MG63 (cell line): Measurements from ENCODE around the gene SRGAP3. TPM values are rescaled to one million over a fixed set of nuclear protein-coding genes. Genes with fewer than 3 reads are reported as not detected.
A peak's percentile ranks its signal among the peaks of the same experiment; 100 is the strongest.
"Not testable (repeated sequence)": the region's sequence is repeated elsewhere in the genome, so short reads cannot be mapped to it uniquely, and the experiment has no call there.

Experiments
- DNase-seq: peaks from one replicate; pipeline ENCODE4 v3.0.0-alpha.2; 2020
- H3K27me3 ChIP-seq: fragments of 250-450 bp; sonication (Bioruptor Pico); 2 replicates; pipeline ENCODE4 v1.5.1; 2020; ENCODE audit warnings: mild to moderate bottlenecking, moderate library complexity
- H3K36me3 ChIP-seq: fragments of 250-450 bp; sonication (Bioruptor Pico); 2 replicates; pipeline ENCODE4 v1.5.1; 2020; ENCODE audit warnings: mild to moderate bottlenecking, moderate library complexity
- H3K4me3 ChIP-seq: fragments of 250-450 bp; sonication (Bioruptor Pico); 2 replicates; pipeline ENCODE4 v1.5.1; 2020; ENCODE audit warnings: mild to moderate bottlenecking, moderate library complexity
- H3K9me3 ChIP-seq: fragments of 250-450 bp; sonication (Bioruptor Pico); 2 replicates; pipeline ENCODE4 v1.5.1; 2020; ENCODE audit warnings: mild to moderate bottlenecking, moderate library complexity
- total RNA-seq: library from RNA; depleted of rRNA; stranded (reverse); fragments of >200 nt; shearing (Covaris generic); gene quantifications from 2 replicates; pipeline ENCODE4 v1.2.3, GENCODE V29; 2014; ENCODE audit warnings: low replicate concordance

The SRGAP3 gene
- total RNA-seq, 1 experiment from 2014 or later, result 0.07 TPM

DNA sequence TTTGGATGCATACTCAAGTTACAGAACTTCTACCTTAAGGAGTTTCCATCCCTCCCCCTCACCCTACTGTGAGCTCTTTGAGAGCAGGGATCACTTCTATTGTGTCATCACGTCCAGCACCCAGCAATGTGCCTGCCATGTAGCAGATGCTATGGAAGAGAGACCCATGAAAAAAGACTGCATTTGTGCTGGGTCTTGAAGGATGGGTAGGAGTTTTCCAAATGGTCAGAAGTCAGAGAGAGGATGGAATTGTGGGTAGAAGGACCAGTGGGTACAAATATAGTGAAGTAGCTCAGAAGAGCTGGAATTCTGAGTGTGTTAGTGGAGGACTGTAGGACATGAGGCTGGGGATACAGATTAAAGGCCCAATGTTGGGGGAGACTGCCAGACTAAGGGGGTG, 141.7 kb downstream of the SRGAP3 start:
- DNase-seq, result no peak
- Histone ChIP-seq H3K36me3 (no peaks in the 10 kb centered on the region), H3K9me3 (no peaks in the 10 kb centered on the region), H3K27me3 (no peaks in the 10 kb centered on the region), H3K4me3 (no peak overlapping the region)

- DNase-seq, result no peak
- no peaks in the 10 kb centered on the region for H3K9me3 ChIP-seq
- H3K27me3 ChIP-seq, result no peaks in the 10 kb centered on the region
- H3K36me3 ChIP-seq, result no peaks in the 10 kb centered on the region
- no peak overlapping the region for H3K4me3 ChIP-seq
Measured at GRCh38 chr3:9105421-9105820, 144.0 kb downstream of the SRGAP3 start.

- no peak for DNase-seq
- H3K27me3 ChIP-seq, result no peaks in the 10 kb centered on the region
- no peak overlapping the region for H3K4me3 ChIP-seq
- H3K9me3 ChIP-seq, result no peaks in the 10 kb centered on the region
- no peaks in the 10 kb centered on the region for H3K36me3 ChIP-seq
Measured at GRCh38 chr3:9104121-9104520, 145.3 kb downstream of the SRGAP3 start.

DNA sequence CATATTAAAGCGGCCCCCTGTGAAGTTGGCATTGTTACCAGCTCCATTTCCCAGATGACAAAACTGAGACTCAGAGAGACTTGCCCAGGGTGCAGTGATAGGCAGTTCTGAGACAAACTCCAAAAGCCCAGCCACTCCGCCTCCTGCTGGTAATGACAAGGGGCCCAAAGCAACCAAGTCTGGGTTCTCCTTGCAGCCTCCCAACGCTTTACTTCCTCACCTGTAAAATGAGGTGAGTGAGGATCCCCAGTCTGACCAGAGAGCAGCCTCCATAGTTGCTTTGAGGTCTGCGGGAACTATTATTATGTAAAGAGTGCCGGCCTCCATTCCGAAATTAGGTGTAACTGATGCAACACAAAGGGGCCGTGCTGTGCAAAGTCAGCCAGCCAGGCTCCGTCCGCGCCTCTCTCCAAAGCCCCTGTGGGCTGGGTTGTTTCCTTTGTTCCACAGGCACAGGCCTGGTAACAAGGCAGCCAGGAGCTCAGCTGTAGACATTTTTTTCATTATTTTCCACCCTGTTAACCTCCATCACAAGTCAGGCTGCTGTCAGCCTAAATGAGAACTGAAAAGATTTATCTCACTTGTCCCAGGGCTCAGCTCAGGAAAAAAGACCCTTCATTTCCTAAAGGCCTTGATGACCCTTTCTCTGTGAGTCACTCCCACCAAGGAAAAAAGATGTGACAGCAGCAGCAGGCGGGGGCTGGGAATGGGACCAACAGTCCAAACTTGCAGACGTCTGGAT, 147.0 kb downstream of the SRGAP3 start:
- no peaks in the 10 kb centered on the region for H3K36me3 ChIP-seq
- no peaks in the 10 kb centered on the region for H3K27me3 ChIP-seq
- no peaks in the 10 kb centered on the region for H3K9me3 ChIP-seq
- H3K4me3 ChIP-seq, result no peak overlapping the region
- DNase-seq, result no peak

GRCh38 chr3:9101286-9101685, 148.2 kb downstream of the SRGAP3 start:
- Histone ChIP-seq H3K27me3 (no peaks in the 10 kb centered on the region), H3K9me3 (no peaks in the 10 kb centered on the region), H3K4me3 (no peak overlapping the region), H3K36me3 (no peaks in the 10 kb centered on the region)
- no peak for DNase-seq

GRCh38 chr3:9100513-9100894, 148.9 kb downstream of the SRGAP3 start:
- no peaks in the 10 kb centered on the region for H3K36me3 ChIP-seq
- no peak for DNase-seq
- no peaks in the 10 kb centered on the region for H3K27me3 ChIP-seq
- no peaks in the 10 kb centered on the region for H3K9me3 ChIP-seq
- H3K4me3 ChIP-seq, result no peak overlapping the region

DNA sequence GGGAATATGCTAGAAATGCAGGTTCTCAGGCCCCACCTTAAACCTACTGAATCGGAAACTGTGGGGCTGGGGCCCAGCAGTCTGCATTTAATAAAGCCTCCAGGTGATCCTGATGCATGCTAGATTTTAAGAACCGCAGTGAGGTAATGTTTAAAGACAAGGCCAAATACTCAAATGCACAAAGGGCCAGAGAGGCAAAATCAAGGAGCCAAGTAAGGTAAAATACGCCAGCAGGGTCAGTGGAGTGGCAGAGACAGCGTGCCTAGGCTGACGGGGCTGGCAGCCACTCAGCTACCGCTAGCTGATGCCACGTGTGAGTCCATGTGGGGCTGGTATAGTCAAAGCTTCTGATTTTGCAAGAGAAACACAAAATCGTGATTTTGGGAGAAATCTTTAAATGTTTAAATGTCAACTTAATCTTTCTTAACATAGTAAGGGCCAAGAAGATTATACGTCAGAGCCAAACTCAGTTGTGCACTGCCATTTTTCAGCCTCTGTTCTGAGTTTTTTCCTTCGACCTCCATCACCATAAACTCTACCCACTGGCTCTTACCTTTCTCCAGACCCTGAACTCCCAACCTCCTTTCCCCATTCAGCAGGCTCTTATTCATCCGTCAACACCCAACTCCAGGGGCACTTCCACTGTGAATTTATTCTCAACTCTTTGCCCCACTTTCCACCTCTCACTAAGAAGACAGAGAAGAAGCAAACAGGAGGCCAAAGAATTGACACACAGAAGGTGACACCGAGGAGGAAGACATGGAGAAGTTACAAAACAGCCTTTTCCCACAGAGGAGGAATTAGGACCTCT, 149.5 kb downstream of the SRGAP3 start:
- Histone ChIP-seq H3K27me3 (no peaks in the 10 kb centered on the region), H3K36me3 (no peaks in the 10 kb centered on the region), H3K9me3 (no peaks in the 10 kb centered on the region), H3K4me3 (no peak overlapping the region)
- no peak for DNase-seq

GRCh38 chr3:9098716-9099675, 150.4 kb downstream of the SRGAP3 start:
- Histone ChIP-seq H3K9me3 (no peaks in the 10 kb centered on the region), H3K36me3 (no peaks in the 10 kb centered on the region), H3K27me3 (no peaks in the 10 kb centered on the region), H3K4me3 (no peak overlapping the region)
- peak; percentile 50 for DNase-seq

DNA sequence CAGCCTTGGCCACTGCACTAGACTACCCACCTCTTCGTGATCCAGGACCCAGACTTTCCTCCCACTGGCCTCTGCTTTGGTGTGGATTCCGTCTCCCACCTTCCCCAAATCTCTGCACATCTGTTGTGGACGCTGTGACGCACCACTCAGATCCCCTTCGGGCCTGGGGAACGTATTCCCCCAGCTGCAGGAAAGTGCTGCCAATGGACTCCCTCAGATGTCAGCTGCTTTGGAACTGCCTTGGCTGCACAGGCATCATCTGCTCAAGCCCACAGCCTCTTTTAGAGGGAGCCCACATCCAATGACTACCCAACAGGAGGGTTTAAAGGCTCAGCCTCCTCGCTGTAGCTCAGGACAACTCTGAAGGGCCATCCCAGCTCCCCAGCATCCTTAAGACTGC, 152.0 kb downstream of the SRGAP3 start:
- no peak for DNase-seq
- Histone ChIP-seq H3K27me3 (no peaks in the 10 kb centered on the region), H3K36me3 (no peaks in the 10 kb centered on the region), H3K9me3 (no peaks in the 10 kb centered on the region), H3K4me3 (no peak overlapping the region)

DNA sequence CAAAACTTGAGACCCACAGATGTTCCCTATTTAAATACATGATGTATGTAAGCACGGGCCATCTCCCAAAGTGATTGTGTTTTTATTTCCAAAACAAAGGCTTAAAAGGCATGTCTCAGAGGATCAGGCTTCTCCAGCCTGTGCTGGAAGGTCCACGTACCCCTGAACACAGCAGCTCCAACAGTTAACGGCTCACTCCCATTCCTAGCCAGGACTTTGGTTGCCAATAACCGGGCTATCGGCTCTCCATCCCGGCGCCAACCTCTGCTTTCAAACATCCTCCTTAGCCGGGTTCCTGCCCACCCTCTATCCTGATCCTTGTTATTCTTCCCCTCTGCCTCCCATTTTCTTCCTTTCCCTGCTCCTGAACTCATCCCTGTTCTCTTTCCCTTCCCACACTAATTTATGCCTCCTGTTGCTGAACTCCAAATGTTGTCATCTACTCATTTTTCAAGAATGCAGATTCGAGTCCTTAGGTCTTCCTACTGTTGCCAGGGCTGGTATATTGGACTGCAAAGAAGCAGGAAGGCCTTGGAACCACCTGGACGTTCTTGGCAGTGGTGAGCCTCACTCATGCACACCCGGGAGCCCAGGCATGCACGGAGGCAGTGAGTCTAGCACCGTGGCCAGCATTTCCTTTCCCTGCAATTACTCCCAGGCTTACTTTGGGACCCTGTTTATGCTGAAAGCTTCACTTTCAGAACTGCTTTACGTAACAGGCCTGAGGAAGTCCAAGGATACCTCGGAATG, 157.8 kb downstream of the SRGAP3 start:
- H3K36me3 ChIP-seq, result no peaks in the 10 kb centered on the region
- no peaks in the 10 kb centered on the region for H3K9me3 ChIP-seq
- no peak overlapping the region for H3K4me3 ChIP-seq
- peak; percentile 57 for DNase-seq
- no peaks in the 10 kb centered on the region for H3K27me3 ChIP-seq

DNA sequence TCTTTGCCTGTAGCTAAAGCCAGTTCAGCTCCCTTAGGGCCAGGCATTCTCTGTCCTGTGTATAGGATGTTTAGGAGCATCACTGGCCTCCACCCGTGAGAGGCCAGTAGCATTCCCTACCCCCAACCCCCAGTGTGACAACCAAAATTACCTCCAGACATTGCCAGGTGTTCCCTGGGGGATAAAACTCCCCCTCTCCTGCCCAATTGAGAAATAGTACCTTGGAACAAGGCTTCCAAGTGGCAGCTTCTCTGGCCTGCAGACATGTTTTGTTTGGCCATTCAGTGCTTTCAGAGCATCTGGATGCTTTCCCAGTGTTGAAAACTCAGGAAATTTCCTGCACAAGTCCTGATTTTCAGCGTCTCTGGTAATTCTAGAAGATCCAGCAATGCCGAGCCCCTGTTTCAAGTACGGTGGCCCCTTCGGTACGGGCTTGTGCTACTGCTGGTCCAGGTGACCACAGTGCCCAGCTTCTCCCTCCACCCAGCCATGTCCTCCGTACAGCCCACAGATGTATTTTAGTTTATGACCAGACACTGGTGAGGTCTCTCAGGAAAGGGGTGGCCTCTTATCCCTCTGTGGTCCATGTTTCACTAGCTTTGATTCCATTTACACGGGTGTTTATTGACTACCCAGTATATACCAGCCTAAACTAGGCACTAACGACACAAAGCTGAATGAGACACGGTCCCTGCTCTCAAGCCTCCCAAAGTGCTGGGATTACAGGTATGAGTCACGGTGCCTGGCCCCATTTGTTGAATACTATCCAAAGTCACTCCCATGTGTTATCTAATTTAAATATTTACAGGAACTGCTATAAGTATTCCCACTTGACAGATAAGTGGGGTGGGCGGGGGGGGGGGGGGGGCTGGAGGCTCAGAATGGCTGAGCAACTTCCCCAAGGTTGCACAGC, 160.7 kb downstream of the SRGAP3 start:
- Histone ChIP-seq H3K4me3 (no peak overlapping the region), H3K9me3 (no peaks in the 10 kb centered on the region)
- DNase-seq, result peak; percentile 60

GRCh38 chr3:9087831-9088413, 161.5 kb downstream of the SRGAP3 start:
- no peaks in the 10 kb centered on the region for H3K9me3 ChIP-seq

More for the DNA sequence above, 160.7 kb downstream of the SRGAP3 start:
- H3K36me3 ChIP-seq, result no peaks in the 10 kb centered on the region
- H3K27me3 ChIP-seq, result no peaks in the 10 kb centered on the region

DNA sequence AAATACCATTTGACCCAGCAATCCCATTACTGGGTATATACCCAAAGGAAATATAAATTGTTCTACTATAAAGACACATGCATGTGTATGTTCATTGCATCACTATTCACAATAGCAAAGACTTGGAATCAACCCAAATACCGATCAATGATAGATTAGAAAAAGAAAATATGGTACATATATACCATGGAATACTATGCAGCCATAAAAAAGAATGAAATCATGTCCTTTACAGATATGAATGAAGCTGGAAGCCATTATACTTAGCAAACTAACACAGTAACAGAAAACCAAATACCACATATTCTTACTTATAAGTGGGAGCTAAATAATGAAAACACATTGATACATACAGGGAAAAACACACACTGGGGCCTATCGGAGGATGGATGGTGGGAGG, 164.0 kb downstream of the SRGAP3 start:
- not testable (repeated sequence) for DNase-seq, H3K36me3 ChIP-seq, H3K4me3 ChIP-seq, H3K27me3 ChIP-seq, H3K9me3 ChIP-seq

More at GRCh38 chr3:9087831-9088413, 161.5 kb downstream of the SRGAP3 start:
- no peak overlapping the region for H3K4me3 ChIP-seq
- no peaks in the 10 kb centered on the region for H3K27me3 ChIP-seq
- no peaks in the 10 kb centered on the region for H3K36me3 ChIP-seq
- DNase-seq, result no peak

GRCh38 chr3:9081184-9081818, 168.1 kb downstream of the SRGAP3 start:
- no peak for DNase-seq
- Histone ChIP-seq H3K27me3 (no peaks in the 10 kb centered on the region), H3K36me3 (no peaks in the 10 kb centered on the region), H3K4me3 (no peak overlapping the region), H3K9me3 (no peaks in the 10 kb centered on the region)

DNA sequence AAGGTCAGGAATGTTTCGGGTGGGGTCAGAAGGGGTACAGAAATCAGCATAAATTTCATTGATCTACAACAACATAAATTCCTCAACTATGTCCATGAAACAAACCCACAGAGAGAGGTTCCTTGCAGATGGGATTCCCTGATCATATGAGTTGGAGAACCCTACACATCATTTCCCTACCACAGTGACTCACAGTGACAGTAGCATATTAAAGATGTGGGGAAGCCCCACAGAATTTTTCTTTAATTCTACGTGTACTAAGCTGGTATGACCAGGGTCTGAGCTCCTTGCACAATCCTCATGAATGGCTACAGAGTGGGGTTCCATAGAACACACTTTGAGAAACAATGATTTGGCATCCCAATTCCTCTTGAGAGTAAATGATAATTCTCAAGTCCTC, 169.3 kb downstream of the SRGAP3 start:
- no peaks in the 10 kb centered on the region for H3K36me3 ChIP-seq
- DNase-seq, result no peak
- H3K27me3 ChIP-seq, result no peaks in the 10 kb centered on the region
- H3K4me3 ChIP-seq, result no peak overlapping the region
- no peaks in the 10 kb centered on the region for H3K9me3 ChIP-seq
